HEK293T (cell line): Measurements from ENCODE around the gene CD151.
A peak's percentile ranks its signal among the peaks of the same experiment; 100 is the strongest.

ENCODE experiments used
- CTCF ChIA-PET: fragments of 350-600 bp; formaldehyde crosslinking; extraction: SDS; loops from one replicate; lab custom pipeline; 2021; ENCODE audit warnings: antibody characterized with exemption, inconsistent platforms; lab: Yijun Ruan, JAX
- POLR2A ChIA-PET: fragments of 350-600 bp; formaldehyde crosslinking; extraction: SDS; loops from one replicate; lab custom pipeline; 2020; ENCODE audit warnings: antibody characterized with exemption, inconsistent platforms; lab: Yijun Ruan, JAX
- DNase-seq: peaks from one replicate; pipeline ENCODE4 v3.0.0; 2012; ENCODE audit warnings: mixed read lengths; ENCODE audit errors: extremely low spot score
- ARNT ChIP-seq: fragments of 450-650 bp; IDR thresholded peaks from 2 replicates; pipeline ENCODE4 v1.6.1; 2017; ENCODE audit warnings: mild to moderate bottlenecking
- BHLHE40 ChIP-seq: fragments of 450-650 bp; IDR thresholded peaks from 2 replicates; pipeline ENCODE4 v1.6.1; 2016; ENCODE audit warnings: mild to moderate bottlenecking, moderate library complexity, borderline replicate concordance
- CTBP1 ChIP-seq: fragments of 450-650 bp; IDR thresholded peaks from 2 replicates; pipeline ENCODE4 v1.6.1; 2016; ENCODE audit warnings: borderline replicate concordance
- ELF4 ChIP-seq: fragments of 450-650 bp; IDR thresholded peaks from 2 replicates; pipeline ENCODE4 v1.6.1; 2017; ENCODE audit warnings: antibody characterized with exemption
- FOXA1 ChIP-seq: fragments of 450-650 bp; IDR thresholded peaks from 2 replicates; pipeline ENCODE4 v1.6.1; 2016; ENCODE audit warnings: mild to moderate bottlenecking
- FOXK2 ChIP-seq: fragments of 450-650 bp; IDR thresholded peaks from 2 replicates; pipeline ENCODE4 v1.6.1; 2016; ENCODE audit warnings: mild to moderate bottlenecking
- FOXM1 ChIP-seq: fragments of 450-650 bp; IDR thresholded peaks from 2 replicates; pipeline ENCODE4 v1.6.1; 2017; ENCODE audit warnings: mild to moderate bottlenecking, borderline replicate concordance
- HDGF ChIP-seq: fragments of 450-650 bp; IDR thresholded peaks from 2 replicates; pipeline ENCODE4 v1.6.1; 2017; ENCODE audit warnings: antibody characterized with exemption, borderline replicate concordance
- L3MBTL2 ChIP-seq: fragments of 450-650 bp; conservative IDR thresholded peaks from 2 replicates; pipeline ENCODE4 v1.6.1; 2016; ENCODE audit warnings: mild to moderate bottlenecking
- LEF1 ChIP-seq: fragments of 450-650 bp; IDR thresholded peaks from 2 replicates; pipeline ENCODE4 v1.6.1; 2017; ENCODE audit warnings: mild to moderate bottlenecking, borderline replicate concordance
- NFRKB ChIP-seq: fragments of 450-650 bp; IDR thresholded peaks from 2 replicates; pipeline ENCODE4 v1.6.1; 2016; ENCODE audit warnings: mild to moderate bottlenecking, moderate library complexity
- SP1 ChIP-seq: fragments of 450-650 bp; IDR thresholded peaks from 2 replicates; pipeline ENCODE4 v1.6.1; 2017
- SUZ12 ChIP-seq: fragments of 450-650 bp; IDR thresholded peaks from 2 replicates; pipeline ENCODE4 v1.6.1; 2016; ENCODE audit warnings: mild to moderate bottlenecking
- TARDBP ChIP-seq: fragments of 450-650 bp; IDR thresholded peaks from 2 replicates; pipeline ENCODE4 v1.6.1; 2016
- ZNF384 ChIP-seq: fragments of 450-650 bp; IDR thresholded peaks from 2 replicates; pipeline ENCODE4 v1.6.1; 2016
- TF ChIP-seq, protein P1 (sequence below): fragments of 450-650 bp; IDR thresholded peaks from 2 replicates; pipeline ENCODE4 v1.6.1; 2016

CD151 gene

DNA sequence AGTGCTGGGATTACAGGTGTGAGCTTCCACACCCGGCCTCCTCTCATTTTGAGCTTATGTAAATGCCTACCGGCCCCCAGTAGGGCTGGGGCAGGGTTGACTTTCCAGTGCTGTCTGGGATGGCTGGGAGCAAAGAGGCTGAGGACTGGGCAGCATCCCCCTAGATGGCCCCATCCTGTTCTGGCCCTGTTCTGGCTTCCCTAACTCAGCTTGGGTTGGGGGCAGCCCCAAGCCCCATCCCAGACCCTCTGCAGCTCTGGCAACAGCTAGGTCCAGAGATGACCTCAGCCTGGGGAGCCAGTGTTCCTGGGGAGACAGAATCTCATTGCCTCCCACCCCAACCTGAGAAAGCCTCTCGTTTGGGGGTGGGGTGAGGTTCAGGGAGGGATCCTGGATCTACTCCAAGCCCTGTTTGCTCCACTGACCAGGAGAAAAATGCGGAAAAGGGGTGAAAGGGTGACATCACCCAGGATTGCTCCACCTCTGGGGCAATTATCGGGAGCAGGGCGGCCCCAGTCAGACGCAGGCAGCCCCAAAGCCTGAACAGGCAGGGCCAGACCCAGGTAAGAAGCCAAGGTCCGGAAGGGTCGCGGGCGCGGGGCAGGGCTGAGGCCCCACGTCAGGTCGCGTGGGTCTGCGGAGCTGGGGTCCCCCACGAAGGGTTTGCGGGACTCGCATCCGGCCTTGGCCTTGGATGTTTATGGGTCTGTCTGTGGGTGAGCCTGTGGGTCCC, 14.2 kb upstream of the CD151 start, which contains the start of gene PNPLA2:
Gene PNPLA2, plus strand, starts transcription at position 519 of the 733 bp plus-strand sequence. CDS start 805 bp downstream, outside the sequence.
- CTCF ChIA-PET, result interaction anchor here (0.6 to 1.3 kb wide), 3 partner anchors 25 to 315 kb away, joined by 3 read pairs; partner anchors contain the start of gene TSPAN4
- POLR2A ChIA-PET, result interaction anchor here (0.6 to 5.3 kb wide), 15 partner anchors 10 to 243 kb away, joined by 3 to 40 read pairs (median 4); partner anchors contain the start of genes CD151, CRACR2B, GATD1 and RPLP2
- DNase-seq, result no peak
- TF ChIP-seq FOXA1, result no peak
- TF ChIP-seq ZNF384, result no peak
- no peak for TF ChIP-seq CTBP1
- TF ChIP-seq SUZ12, result no peak
- TF ChIP-seq LEF1, result no peak
- no peak for TF ChIP-seq ELF4
- TF ChIP-seq FOXK2, result no peak
- TF ChIP-seq, protein P1, sequence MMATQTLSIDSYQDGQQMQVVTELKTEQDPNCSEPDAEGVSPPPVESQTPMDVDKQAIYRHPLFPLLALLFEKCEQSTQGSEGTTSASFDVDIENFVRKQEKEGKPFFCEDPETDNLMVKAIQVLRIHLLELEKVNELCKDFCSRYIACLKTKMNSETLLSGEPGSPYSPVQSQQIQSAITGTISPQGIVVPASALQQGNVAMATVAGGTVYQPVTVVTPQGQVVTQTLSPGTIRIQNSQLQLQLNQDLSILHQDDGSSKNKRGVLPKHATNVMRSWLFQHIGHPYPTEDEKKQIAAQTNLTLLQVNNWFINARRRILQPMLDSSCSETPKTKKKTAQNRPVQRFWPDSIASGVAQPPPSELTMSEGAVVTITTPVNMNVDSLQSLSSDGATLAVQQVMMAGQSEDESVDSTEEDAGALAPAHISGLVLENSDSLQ, result no peak
- no peak for TF ChIP-seq SP1
- TF ChIP-seq NFRKB, result no peak
- no peak for TF ChIP-seq FOXM1

- CTCF ChIA-PET, result interaction anchor here (0.6 to 1.3 kb wide), 2 partner anchors 30 to 314 kb away, joined by 3 read pairs; no protein-coding TSS in a partner anchor
- peak; percentile 89 for DNase-seq
- POLR2A ChIA-PET, result interaction anchor here (0.6 to 5.3 kb wide), 14 partner anchors 9 to 244 kb away, joined by 3 to 40 read pairs (median 5); partner anchors contain the start of genes CD151, CRACR2B, GATD1 and RPLP2
- TF ChIP-seq ELF4, result no peak
- TF ChIP-seq, protein P1, result no peak
- no peak for TF ChIP-seq NFRKB
- TF ChIP-seq FOXM1, result no peak
- TF ChIP-seq HDGF, result no peak
Observed at GRCh38 chr11:819129-819931, 13.4 kb upstream of the CD151 start.

DNA sequence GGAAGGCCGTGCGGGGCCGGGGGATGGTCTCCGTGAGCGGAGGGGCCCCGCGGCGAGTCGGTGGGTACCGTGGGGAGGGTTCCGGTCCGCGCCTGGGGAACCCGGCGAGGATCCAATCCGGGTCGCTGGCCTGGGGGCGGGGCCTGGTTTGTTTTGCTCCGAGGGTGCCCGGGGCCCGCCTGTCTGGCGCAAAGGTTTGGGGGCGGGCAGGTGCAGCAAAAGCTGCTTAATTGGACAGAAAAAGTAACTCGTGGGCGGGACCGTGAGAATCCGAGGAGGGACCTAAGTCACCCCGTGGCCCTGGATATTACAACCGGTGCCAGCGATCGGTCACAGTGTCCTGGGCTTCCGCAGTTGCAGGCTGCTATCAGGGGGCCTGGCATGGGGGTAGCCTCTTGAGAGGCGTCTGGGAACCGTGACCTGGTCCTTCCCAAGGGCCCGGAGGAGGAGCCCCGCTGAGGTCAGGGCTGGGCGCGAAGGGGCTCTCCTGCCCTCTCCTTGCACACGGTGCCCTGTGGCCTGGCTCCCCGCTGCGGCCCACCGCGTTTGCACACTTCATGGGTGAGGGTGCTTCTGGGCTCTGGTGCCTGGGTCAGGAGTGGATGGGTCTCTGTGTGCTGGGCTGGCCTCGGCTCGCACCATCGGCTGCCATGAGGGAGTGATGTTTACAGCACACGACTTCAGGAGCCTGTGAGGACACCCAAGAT, 12.7 kb upstream of the CD151 start:
- ChIA-PET POLR2A (interaction anchor here (1.0 to 5.3 kb wide), 7 partner anchors 11 to 244 kb away, joined by 3 to 40 read pairs (median 7); partner anchors contain the start of genes CD151, GATD1 and RPLP2), CTCF (no interaction called here)
- peak; percentile 61 for DNase-seq
- TF ChIP-seq LEF1 (no peak), HDGF (no peak), NFRKB (no peak), FOXA1 (no peak), BHLHE40 (no peak), ELF4 (no peak), FOXM1 (no peak), TARDBP (no peak), ARNT (no peak), SP1 (no peak), CTBP1 (no peak), L3MBTL2 (no peak), ZNF384 (no peak), SUZ12 (no peak), FOXK2 (no peak)
- TF ChIP-seq, protein P1, result no peak

GRCh38 chr11:820655-821511, 11.9 kb upstream of the CD151 start:
- CTCF ChIA-PET, result no interaction called here

More at GRCh38 chr11:820655-821511, 11.9 kb upstream of the CD151 start:
- no peak for DNase-seq
- POLR2A ChIA-PET, result interaction anchor here (1.2 to 5.3 kb wide), 3 partner anchors 12 to 22 kb away, joined by 3 to 40 read pairs (median 39); partner anchors contain the start of genes CD151, POLR2L, RPLP2 and TSPAN4
- no peak for TF ChIP-seq ZNF384
- TF ChIP-seq SP1, result no peak
- TF ChIP-seq, protein P1, result no peak
- TF ChIP-seq CTBP1, result no peak
- TF ChIP-seq HDGF, result no peak
- no peak for TF ChIP-seq L3MBTL2
- TF ChIP-seq BHLHE40, result no peak
